Occipital lobe (tissue), 2 donors: Measurements from ENCODE around the gene HEATR5A. TPM values are rescaled to one million over a fixed set of nuclear protein-coding genes. Genes with fewer than 3 reads are reported as not detected.
"Not testable (repeated sequence)": the region's sequence is repeated elsewhere in the genome, so short reads cannot be mapped to it uniquely, and the experiment has no call there.

Source experiments
- DNase-seq: peaks from one replicate; lab custom pipeline; 2025; lab: John Stamatoyannopoulos, UW
- total RNA-seq: library from RNA; depleted of rRNA; stranded (reverse); fragments of >200 nt; gene quantifications from one replicate; pipeline ENCODE4 v1.2.3, GENCODE V29; 2014

Gene HEATR5A
- 32.3 TPM for total RNA-seq

- DNase-seq, result peak; percentile 91
Measured at GRCh38 chr14:31420319-31421111, at the start of gene HEATR5A. Gene HEATR5A, minus strand, starts transcription at chr14:31420550. Its CDS starts 17,575 bp downstream, at chr14:31402975.

GRCh38 chr14:31466554-31466953, 46.2 kb upstream of the HEATR5A start:
- no peak for DNase-seq

- DNase-seq, result no peak
Measured at GRCh38 chr14:31465111-31465510, 44.8 kb upstream of the HEATR5A start.

GRCh38 chr14:31462450-31462849, 42.1 kb upstream of the HEATR5A start:
- DNase-seq, result not testable (repeated sequence)

GRCh38 chr14:31461545-31461944, 41.2 kb upstream of the HEATR5A start:
- DNase-seq, result no peak

- no peak for DNase-seq
Measured at GRCh38 chr14:31457665-31458659, 37.6 kb upstream of the HEATR5A start.

- DNase-seq, result peak; percentile 96
Measured at GRCh38 chr14:31456841-31457664, 36.7 kb upstream of the HEATR5A start, which contains the start of gene DTD2. Gene DTD2, minus strand, starts transcription at chr14:31457506. Its CDS starts 113 bp downstream, at chr14:31457393.

GRCh38 chr14:31449971-31450610, 29.7 kb upstream of the HEATR5A start:
- DNase-seq, result no peak

GRCh38 chr14:31449136-31449535, 28.8 kb upstream of the HEATR5A start:
- no peak for DNase-seq

GRCh38 chr14:31445703-31446102, 25.4 kb upstream of the HEATR5A start:
- no peak for DNase-seq

- no peak for DNase-seq
Measured at GRCh38 chr14:31442284-31442683, 21.9 kb upstream of the HEATR5A start.

- no peak for DNase-seq
Measured at GRCh38 chr14:31441273-31442111, 21.1 kb upstream of the HEATR5A start.

- no peak for DNase-seq
Measured at GRCh38 chr14:31440280-31440679, 19.9 kb upstream of the HEATR5A start.

- DNase-seq, result no peak
Measured at GRCh38 chr14:31439561-31439960, 19.2 kb upstream of the HEATR5A start.

GRCh38 chr14:31437045-31437691, 16.8 kb upstream of the HEATR5A start:
- not testable (repeated sequence) for DNase-seq

- DNase-seq, result no peak
Measured at GRCh38 chr14:31435276-31435675, 14.9 kb upstream of the HEATR5A start.

- DNase-seq, result no peak
Measured at GRCh38 chr14:31430634-31431264, 10.4 kb upstream of the HEATR5A start.

GRCh38 chr14:31429791-31430190, 9.4 kb upstream of the HEATR5A start:
- no peak for DNase-seq

- no peak for DNase-seq
Measured at GRCh38 chr14:31428011-31428410, 7.7 kb upstream of the HEATR5A start.
